Embryonic facial prominence (tissue), 1 donor: ENCODE results near the gene PALLD.
"Not testable (repeated sequence)": the region's sequence is repeated elsewhere in the genome, so short reads cannot be mapped to it uniquely, and the experiment has no call there.

Source experiments
- DNase-seq: peaks from one replicate; pipeline ENCODE4 v3.0.0-alpha.2; 2016; ENCODE audit errors: extremely low spot score

Gene PALLD

GRCh38 chr4:168794881-168795280, 298.0 kb downstream of the PALLD start:
- no peak for DNase-seq

- no peak for DNase-seq
Measured at GRCh38 chr4:168795346-168795745, 298.5 kb downstream of the PALLD start.

- no peak for DNase-seq
Measured at GRCh38 chr4:168796362-168797106, 299.7 kb downstream of the PALLD start.

- no peak for DNase-seq
Measured at GRCh38 chr4:168797194-168797593, 300.3 kb downstream of the PALLD start.

- no peak for DNase-seq
Measured at GRCh38 chr4:168797738-168798375, 301.0 kb downstream of the PALLD start.

- DNase-seq = no peak
Measured at GRCh38 chr4:168800926-168801325, 304.1 kb downstream of the PALLD start.

- DNase-seq = no peak
Measured at GRCh38 chr4:168802222-168802621, 305.4 kb downstream of the PALLD start.

- not testable (repeated sequence) for DNase-seq
Measured at GRCh38 chr4:168803052-168803451, 306.2 kb downstream of the PALLD start.

GRCh38 chr4:168803732-168804131, 306.9 kb downstream of the PALLD start:
- no peak for DNase-seq

- no peak for DNase-seq
Measured at GRCh38 chr4:168804146-168804545, 307.3 kb downstream of the PALLD start.

- no peak for DNase-seq
Measured at GRCh38 chr4:168805341-168805740, 308.5 kb downstream of the PALLD start.

- not testable (repeated sequence) for DNase-seq
Measured at GRCh38 chr4:168806247-168806646, 309.4 kb downstream of the PALLD start.

GRCh38 chr4:168811207-168811606, 314.4 kb downstream of the PALLD start:
- no peak for DNase-seq

- no peak for DNase-seq
Measured at GRCh38 chr4:168811786-168812651, 315.2 kb downstream of the PALLD start.

- no peak for DNase-seq
Measured at GRCh38 chr4:168812806-168813205, 316.0 kb downstream of the PALLD start.

- DNase-seq = no peak
Measured at GRCh38 chr4:168813890-168814289, 317.0 kb downstream of the PALLD start.

GRCh38 chr4:168815379-168816345, 318.8 kb downstream of the PALLD start:
- peak; percentile 55 for DNase-seq

- DNase-seq = no peak
Measured at GRCh38 chr4:168817370-168817769, 320.5 kb downstream of the PALLD start.

GRCh38 chr4:168822481-168822880, 325.6 kb downstream of the PALLD start:
- no peak for DNase-seq

GRCh38 chr4:168825975-168826374, 329.1 kb downstream of the PALLD start:
- DNase-seq = no peak

GRCh38 chr4:168826620-168827019, 329.8 kb downstream of the PALLD start:
- DNase-seq = no peak
